DMS 273 (cell line): ENCODE measurements around the gene LRG1.

Source experiments
- DNase-seq: peaks from one replicate; lab custom pipeline; 2025; ENCODE audit not compliant: unreplicated experiment; lab: John Stamatoyannopoulos, UW

The LRG1 gene

DNA sequence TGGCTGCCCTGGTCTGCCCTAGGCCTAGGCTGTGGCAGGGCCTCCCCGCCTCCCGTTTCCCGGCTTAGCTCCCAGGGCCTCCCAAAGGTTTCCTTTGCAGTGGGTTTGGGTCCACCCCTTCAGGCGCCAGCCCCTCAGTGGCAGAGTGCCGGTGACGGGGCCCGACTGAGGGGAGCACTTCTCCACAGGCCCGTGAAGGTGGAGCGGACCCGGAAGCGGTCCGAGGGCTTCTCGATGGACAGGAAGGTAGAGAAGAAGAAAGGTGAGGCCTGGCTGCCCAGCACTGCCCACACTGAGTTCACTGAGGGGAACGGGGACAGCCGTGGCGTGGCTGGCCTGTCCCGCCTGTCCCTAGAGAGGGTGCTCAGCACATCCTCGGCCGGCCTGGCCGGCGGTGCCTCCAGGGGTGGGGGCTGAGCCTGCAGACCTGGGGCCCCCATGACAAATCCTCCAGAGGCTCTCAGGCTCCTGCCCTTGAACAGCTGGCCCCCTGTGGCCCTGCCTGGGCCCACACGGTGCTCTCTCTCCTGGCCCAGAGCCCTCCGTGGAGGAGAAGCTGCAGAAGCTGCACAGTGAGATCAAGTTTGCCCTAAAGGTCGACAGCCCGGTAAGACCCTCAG lies 42.0 kb downstream of the LRG1 start:
- no peak for DNase-seq

DNA sequence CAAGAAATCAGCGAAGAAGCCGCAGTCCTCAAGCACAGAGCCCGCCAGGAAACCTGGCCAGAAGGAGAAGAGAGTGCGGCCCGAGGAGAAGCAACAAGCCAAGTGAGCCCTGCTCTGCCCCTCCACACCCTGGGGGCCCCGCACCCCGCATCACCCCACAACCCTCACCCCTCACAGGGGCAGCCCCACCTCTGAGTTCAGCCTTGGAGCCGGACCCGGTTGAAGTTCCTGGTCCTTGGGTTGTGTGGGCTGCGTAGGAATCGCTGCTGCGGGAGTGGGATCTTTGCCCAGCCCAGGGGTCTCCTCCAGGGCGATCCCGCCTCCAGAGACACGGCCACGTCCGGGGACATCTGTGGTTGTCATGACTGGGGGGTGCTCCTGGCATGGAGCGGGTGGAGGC lies 43.5 kb downstream of the LRG1 start:
- no peak for DNase-seq

DNA sequence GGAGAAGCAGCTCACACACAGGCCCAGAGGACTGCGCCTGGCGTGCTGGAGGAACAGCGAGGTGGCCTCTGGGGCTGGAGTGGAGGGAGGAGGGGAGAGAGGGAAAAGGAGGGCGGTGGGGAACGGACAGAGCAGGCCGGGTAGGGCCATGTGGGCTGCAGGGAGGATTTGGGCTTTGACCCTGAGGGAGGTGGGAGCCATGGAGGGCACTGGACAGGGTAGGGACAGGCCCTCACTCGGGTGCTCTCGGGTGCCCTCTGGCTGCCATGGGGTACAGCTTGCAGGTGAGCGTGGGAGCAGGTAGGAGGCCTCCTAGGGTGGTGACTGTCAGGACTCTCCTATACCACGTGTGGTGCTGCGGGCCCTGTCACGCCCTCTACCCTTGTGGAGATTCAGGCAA lies 44.4 kb downstream of the LRG1 start:
- DNase-seq: no peak

DNA sequence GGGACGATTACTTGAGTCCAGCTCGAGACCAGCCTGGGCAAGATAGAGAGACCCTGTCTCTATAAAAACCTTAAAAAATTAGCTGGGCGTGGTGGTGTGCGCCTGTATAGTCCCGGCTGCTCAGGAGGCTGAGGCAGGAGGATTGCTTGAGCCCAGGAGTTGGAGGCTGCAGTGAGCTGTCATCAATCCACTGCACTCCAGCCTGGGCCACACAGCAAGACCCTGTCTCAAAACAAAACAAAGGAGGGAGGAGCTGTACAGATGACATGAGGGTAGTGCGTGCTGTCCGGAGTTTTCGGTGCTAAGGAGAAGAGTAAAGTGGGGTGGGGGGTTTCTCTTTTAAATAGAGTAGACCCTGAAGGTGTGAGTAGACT lies 45.2 kb downstream of the LRG1 start:
- no peak for DNase-seq

DNA sequence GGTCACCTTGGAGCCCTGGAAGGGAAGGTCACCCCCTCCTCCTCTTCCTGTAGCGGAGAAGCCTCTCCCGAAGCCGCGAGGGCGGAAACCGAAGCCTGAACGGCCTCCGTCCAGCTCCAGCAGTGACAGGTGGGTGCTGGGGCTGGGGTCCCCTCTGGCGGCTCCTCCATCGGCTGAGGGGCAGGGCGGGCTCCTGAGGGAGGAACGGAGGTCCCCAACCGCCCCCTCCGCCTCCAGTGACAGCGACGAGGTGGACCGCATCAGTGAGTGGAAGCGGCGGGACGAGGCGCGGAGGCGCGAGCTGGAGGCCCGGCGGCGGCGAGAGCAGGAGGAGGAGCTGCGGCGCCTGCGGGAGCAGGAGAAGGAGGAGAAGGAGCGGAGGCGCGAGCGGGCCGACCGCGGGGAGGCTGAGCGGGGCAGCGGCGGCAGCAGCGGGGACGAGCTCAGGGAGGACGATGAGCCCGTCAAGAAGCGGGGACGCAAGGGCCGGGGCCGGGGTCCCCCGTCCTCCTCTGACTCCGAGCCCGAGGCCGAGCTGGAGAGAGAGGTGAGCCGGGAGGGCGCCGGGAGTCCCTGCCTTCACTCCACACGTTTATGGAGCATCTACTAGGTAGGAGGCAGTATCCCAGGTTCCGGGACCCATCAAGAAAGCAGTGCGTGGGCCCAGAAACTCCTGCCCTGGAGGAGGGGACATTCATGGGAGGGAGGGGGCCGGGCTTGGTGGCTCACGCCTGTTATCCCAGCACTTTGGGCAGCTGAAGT lies 45.7 kb downstream of the LRG1 start:
- DNase-seq: no peak

DNA sequence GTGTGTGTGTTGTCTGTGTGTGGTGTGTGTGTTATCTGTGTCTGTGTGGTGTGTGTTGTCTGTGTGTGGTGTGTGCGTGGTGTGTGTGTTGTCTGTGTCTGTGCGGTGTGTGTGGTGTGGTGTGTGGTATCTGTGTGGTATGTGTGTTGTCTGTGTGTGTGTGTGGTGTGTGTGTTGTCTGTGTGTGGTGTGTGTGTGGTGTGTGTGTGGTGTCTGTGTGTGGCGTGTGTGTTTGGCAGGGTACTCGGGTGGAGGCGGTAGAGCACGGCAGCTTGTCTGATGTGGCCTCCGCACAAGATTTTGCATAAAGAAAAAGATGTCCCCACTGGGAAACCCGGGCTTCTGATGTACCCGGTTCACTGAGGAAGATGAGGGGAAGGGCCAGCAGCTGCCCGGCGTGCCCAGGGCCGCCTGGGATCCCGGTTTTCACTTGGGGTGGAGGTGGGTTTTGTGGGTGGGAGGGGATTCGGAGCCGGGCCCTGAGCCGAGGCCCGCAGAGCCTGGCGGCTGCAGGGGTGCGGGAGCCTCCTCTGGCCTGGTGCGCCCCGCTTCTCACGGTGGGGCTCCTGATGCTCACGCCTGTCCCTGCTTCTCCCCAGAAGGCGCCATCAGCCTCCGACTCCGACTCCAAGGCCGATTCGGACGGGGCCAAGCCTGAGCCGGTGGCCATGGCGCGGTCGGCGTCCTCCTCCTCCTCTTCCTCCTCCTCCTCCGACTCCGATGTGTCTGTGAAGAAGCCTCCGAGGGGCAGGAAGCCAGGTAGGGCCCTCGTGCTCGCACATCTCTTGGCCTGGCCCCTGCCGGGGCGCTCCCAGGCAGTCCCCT lies 46.5 kb downstream of the LRG1 start:
- no peak for DNase-seq

DNA sequence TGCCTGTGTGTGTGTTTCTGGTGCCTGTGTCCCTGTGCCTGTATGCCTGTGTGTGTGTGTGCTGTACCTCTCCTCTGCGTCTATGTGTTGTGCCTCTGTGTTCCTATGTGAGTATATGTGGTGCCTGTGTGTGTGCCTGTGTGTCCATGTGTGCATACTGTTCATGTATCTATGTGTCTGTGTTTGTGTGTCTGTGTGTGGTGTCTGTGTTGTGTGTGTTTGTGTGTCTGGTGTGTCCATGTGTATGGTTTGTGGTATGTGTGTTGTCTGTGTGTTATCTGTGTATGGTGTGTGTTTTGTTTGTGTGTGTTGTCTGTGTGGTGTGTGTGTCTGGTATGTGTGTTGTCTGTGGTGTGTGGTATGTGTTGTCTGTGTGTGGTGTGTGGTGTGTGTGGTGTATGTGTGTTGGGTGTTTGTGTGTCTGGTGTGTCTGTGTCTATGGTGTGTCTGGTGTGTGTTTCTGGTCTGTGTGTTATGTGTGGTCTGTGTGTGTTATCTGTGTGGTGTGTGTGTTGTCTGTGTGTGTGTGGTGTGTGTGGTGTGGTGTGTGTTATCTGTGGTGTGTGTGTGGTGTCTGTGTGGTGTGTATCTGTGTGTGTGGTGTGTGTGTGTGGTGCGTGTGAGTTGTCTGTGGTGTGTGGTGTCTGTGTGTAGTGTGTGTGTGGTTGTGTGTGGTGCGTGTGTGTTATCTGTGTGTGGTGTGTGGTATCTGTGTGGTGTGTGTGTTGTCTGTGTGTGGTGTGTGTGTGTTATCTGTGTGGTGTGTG lies 47.3 kb downstream of the LRG1 start:
- no peak for DNase-seq

DNA sequence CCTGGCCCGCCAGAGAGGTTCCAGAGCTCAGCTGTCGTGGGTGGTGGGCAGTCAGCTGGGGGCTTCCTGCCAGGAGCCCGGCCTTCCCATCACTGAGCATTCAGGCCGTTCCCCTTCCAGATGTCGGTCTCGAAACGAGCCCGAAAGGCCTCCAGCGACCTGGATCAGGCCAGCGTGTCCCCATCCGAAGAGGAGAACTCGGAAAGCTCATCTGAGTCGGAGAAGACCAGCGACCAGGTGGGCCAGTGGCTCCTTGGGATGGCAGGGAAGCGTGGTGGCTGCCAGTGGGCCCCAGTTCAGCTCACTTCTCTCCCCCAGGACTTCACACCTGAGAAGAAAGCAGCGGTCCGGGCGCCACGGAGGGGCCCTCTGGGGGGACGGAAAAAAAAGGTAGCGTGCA lies 48.4 kb downstream of the LRG1 start:
- no peak for DNase-seq

DNA sequence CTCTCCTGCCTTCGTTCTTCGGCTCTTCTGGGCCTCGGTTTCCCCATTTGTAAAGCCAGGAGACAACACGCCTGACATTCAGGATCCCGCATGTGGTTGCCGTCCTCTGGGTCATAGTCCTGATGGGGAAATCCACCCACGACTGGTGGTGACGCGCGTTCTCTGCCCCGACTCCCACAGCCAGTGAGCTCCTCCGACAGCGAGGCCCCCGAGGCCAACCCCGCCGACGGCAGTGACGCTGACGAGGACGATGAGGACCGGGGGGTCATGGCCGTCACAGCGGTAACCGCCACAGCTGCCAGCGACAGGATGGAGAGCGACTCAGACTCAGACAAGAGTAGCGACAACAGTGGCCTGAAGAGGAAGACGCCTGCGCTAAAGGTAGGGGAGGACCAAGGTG lies 51.3 kb downstream of the LRG1 start:
- DNase-seq: no peak

DNA sequence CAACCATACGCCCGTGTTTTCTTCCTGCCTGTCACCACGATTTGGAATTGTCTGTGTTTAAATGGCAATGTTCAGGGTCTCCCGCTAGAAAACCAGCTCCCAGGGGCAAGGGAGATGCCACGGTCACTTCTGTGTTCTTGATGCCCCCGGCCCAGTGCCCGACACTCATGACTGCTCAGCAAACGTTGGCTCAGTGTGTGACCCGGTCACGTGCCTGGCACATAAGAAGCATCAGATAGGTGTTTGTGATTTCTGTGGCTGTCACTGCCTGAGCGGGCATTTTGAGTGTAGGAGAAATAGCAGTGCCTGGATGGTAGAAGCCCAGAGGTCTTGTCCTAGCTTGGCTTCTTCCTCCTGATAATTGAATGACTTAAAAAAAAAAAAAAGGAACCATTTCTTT lies 52.3 kb downstream of the LRG1 start:
- no peak for DNase-seq
